ENCODE data around the gene RABEPK. TPM values are rescaled to one million over a fixed set of nuclear protein-coding genes. Genes with fewer than 3 reads are reported as not detected.
"Not testable (repeated sequence)": the region's sequence is repeated elsewhere in the genome, so short reads cannot be mapped to it uniquely, and the experiment has no call there.

RABEPK gene
- total and polyA plus RNA-seq, 2 experiments from 2014 or later, result 8.7 to 27.2 TPM

GRCh38 chr9:125235804-125236519, 35.6 kb downstream of the RABEPK start:
- no peak for TF ChIP-seq CTCF (IDR thresholded peaks at IDR 0.05; ENCODE audit: low read depth, low read length)
- H3K4me3 ChIP-seq, result peak overlapping the region; percentile 16
- peak overlapping the region; percentile 34 for H3K27ac ChIP-seq
- no peaks in the 10 kb centered on the region for H3K27me3 ChIP-seq
- no peaks in the 10 kb centered on the region for H3K9me3 ChIP-seq (ENCODE audit: low read depth)
- peaks cover 40% of the 10 kb centered on the region for H3K36me3 ChIP-seq
- peaks cover 40% of the 10 kb centered on the region for H3K4me1 ChIP-seq (ENCODE audit: low read depth)
- no peak for DNase-seq (ENCODE audit: low read depth in 1 of 2, low spot score in 1 of 2)

GRCh38 chr9:125236520-125237159, 36.3 kb downstream of the RABEPK start:
- Histone ChIP-seq H3K27ac (peak overlapping the region; percentile 34), H3K4me1 (ENCODE audit: low read depth) (peaks cover 40% of the 10 kb centered on the region), H3K4me3 (peak overlapping the region; percentile 16), H3K36me3 (peaks cover 40% of the 10 kb centered on the region)
- H3K9me3 ChIP-seq (ENCODE audit: low read depth); H3K27me3 ChIP-seq; DNase-seq (ENCODE audit: low read depth in 1 of 2, low spot score in 1 of 2): not testable (repeated sequence)

GRCh38 chr9:125238127-125238914, 38.0 kb downstream of the RABEPK start:
- Histone ChIP-seq H3K27ac (peak overlapping the region; percentile 11), H3K27me3 (no peaks in the 10 kb centered on the region), H3K4me3 (peak overlapping the region; percentile 69), H3K4me1 (ENCODE audit: low read depth) (peaks cover 40% of the 10 kb centered on the region), H3K9me3 (ENCODE audit: low read depth) (no peaks in the 10 kb centered on the region), H3K36me3 (peaks cover 40% of the 10 kb centered on the region)
- no peak for TF ChIP-seq CTCF (IDR thresholded peaks at IDR 0.05; ENCODE audit: low read depth, low read length)
- no peak for DNase-seq (ENCODE audit: low read depth in 1 of 2, low spot score in 1 of 2)

GRCh38 chr9:125238915-125239446, 38.6 kb downstream of the RABEPK start:
- Histone ChIP-seq H3K4me1 (ENCODE audit: low read depth) (peaks cover 40% of the 10 kb centered on the region), H3K27me3 (no peaks in the 10 kb centered on the region), H3K9me3 (ENCODE audit: low read depth) (no peaks in the 10 kb centered on the region), H3K4me3 (peak overlapping the region; percentile 69), H3K27ac (no peak overlapping the region), H3K36me3 (peaks cover 40% of the 10 kb centered on the region)
- DNase-seq (ENCODE audit: low read depth in 1 of 2, low spot score in 1 of 2), result no peak
- TF ChIP-seq CTCF (IDR thresholded peaks at IDR 0.05; ENCODE audit: low read depth, low read length), result no peak

- Histone ChIP-seq H3K9me3 (ENCODE audit: low read depth) (no peaks in the 10 kb centered on the region), H3K27me3 (no peaks in the 10 kb centered on the region), H3K4me3 (peak overlapping the region; percentile 69), H3K4me1 (ENCODE audit: low read depth) (peaks cover 40% of the 10 kb centered on the region), H3K36me3 (peaks cover 40% of the 10 kb centered on the region), H3K27ac (peak overlapping the region; percentile 98)
- TF ChIP-seq CTCF (IDR thresholded peaks at IDR 0.05; ENCODE audit: low read depth, low read length), result no peak
- DNase-seq (ENCODE audit: low read depth in 1 of 2, low spot score in 1 of 2), result no peak
Measured at GRCh38 chr9:125239631-125240597, 39.6 kb downstream of the RABEPK start.
